Activated CD4-positive, alpha-beta T cell treated with anti-CD3 and anti-CD28 coated beads, Interleukin-2, amount 50 U/mL, for 4 hours (primary cell): ENCODE results near the gene COX5B.
A peak's percentile ranks its signal among the peaks of the same experiment; 100 is the strongest.
"Not testable (repeated sequence)": the region's sequence is repeated elsewhere in the genome, so short reads cannot be mapped to it uniquely, and the experiment has no call there.

Experiments
- DNase-seq, 2 experiments: peaks; one replicate each; pipeline ENCODE4 v3.0.0-alpha.2; 2020

COX5B gene

GRCh38 chr2:97675430-97676113 lies 29.7 kb downstream of the COX5B start:
- no peak for DNase-seq

- no peak for DNase-seq
Measured at GRCh38 chr2:97676620-97677019, 30.8 kb downstream of the COX5B start.

GRCh38 chr2:97677480-97677879 lies 31.6 kb downstream of the COX5B start:
- DNase-seq: no peak

DNA sequence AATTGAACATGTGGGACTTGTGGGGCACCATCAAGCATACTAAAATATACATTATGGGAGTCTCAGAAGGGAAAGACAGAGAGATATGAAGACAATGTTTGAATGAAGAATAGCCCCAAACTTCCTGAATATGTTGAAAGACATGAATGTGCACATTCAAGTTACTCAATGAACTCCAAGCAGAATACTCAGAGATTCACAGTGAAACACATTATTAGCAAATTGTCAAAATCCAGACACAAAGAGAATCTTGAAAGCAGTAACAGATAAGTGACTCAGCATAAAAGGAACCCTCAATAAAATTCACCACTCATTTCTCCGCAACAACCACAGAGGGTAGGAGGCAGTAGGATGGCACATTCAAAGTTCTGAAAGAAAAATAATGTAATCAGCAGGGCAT lies 32.4 kb downstream of the COX5B start:
- DNase-seq: no peak

DNA sequence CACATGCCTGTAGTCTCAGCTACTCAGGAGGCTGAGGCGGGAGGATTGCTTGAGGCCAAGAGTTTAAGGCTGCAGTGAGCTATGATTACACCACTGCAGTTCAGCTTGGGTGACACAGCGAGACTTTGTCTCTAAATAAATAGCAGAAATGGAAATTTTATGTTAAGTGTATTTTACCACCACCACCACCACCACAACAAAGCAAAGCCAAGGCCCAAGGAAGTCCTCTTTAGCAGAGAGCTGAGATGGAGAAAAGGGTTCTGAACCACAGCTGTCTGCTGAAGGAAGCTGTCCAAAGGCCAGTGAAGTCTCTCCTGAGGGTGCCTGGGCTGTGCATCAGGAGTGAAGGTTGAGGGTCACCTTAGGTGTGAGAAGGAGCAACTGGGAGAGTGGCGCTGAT lies 41.4 kb downstream of the COX5B start:
- not testable (repeated sequence) for DNase-seq

- no peak for DNase-seq
Measured at GRCh38 chr2:97688062-97688827, 42.4 kb downstream of the COX5B start.

DNA sequence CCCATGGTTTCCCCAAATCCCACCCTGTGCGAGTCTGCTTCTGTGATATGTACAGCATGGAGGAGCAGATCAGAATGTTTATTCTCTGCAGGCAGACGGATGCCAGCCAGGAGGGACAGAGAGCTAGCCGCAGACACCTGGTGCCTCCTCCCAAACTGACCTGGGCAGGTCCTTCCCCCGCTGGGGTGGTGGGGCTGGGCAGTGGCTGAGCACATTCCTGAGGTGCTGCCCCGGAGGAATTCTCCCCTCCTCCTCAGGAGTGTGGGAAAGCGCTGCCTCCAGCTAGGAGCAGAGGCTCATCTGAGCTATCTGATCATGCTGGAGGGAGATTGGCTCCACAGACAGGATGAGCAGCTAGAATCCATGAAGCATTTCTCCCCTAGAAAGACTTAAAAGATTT lies 45.3 kb downstream of the COX5B start:
- DNase-seq: no peak

DNA sequence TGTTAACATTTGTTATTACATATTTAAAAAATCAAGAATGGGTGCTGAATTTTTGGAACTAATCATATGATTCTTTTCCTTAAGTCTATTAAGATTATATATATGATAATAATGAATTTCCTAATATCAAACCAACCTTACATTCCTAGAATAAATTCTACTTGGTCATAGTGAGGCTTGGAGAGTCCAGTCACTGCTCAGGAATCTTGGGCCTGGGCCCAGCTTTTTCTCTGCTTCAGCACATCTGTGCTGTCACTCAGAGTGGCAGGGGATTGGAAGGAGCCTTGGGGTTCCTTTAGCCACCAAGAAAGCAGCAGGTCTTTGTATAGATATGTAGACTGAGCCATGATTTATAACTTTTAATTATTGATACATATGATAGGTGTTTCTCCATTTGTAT lies 47.6 kb downstream of the COX5B start:
- DNase-seq: no peak

DNA sequence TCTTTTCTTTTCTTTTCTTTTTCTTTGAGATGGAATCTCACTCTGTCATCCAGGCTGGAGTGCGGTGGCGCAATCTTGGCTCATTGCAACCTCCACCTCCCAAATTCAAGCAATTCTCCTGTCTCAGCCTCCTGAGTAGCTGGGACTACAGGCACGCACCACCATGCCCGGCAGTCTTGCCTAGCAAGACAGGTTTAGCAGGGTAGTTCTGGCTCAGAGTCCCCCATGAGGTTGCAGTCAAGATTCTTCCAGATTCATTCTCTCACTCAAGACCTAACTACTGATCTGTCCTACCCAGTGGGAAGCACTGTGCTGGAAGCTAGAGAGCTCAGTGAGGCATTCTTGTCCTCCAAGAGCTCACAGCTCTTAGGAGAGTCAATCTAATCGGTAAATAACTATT lies 49.9 kb downstream of the COX5B start:
- DNase-seq: no peak

- peak; percentile 93 to 97 for DNase-seq
Measured at GRCh38 chr2:97697252-97698235, 51.7 kb downstream of the COX5B start.
